NCI-H345 treated with DMSO at 0.1 percent for 48 hours (cell line): Measurements from ENCODE around the gene MDGA2.
"Not testable (repeated sequence)": the region's sequence is repeated elsewhere in the genome, so short reads cannot be mapped to it uniquely, and the experiment has no call there.

Experiments used
- DNase-seq: peaks from one replicate; lab custom pipeline; 2025; ENCODE audit not compliant: unreplicated experiment; lab: John Stamatoyannopoulos, UW

MDGA2 gene

GRCh38 chr14:47345016-47345415, 330.4 kb downstream of the MDGA2 start:
- no peak for DNase-seq

- DNase-seq, result no peak
Measured at GRCh38 chr14:47332939-47333338, 342.5 kb downstream of the MDGA2 start.

GRCh38 chr14:47332106-47332505, 343.3 kb downstream of the MDGA2 start:
- DNase-seq, result no peak

GRCh38 chr14:47328376-47328775, 347.0 kb downstream of the MDGA2 start:
- no peak for DNase-seq

GRCh38 chr14:47327336-47327735, 348.1 kb downstream of the MDGA2 start:
- DNase-seq, result no peak

- no peak for DNase-seq
Measured at GRCh38 chr14:47322751-47323150, 352.7 kb downstream of the MDGA2 start.

GRCh38 chr14:47302121-47302520, 373.3 kb downstream of the MDGA2 start:
- DNase-seq, result no peak

- no peak for DNase-seq
Measured at GRCh38 chr14:47300796-47301195, 374.6 kb downstream of the MDGA2 start.

GRCh38 chr14:47297374-47297773, 378.0 kb downstream of the MDGA2 start:
- no peak for DNase-seq

- no peak for DNase-seq
Measured at GRCh38 chr14:47284283-47284682, 391.1 kb downstream of the MDGA2 start.

- not testable (repeated sequence) for DNase-seq
Measured at GRCh38 chr14:47281761-47282160, 393.6 kb downstream of the MDGA2 start.

GRCh38 chr14:47278233-47278842, 397.1 kb downstream of the MDGA2 start:
- peak; percentile 4 for DNase-seq

- no peak for DNase-seq
Measured at GRCh38 chr14:47277703-47278102, 397.7 kb downstream of the MDGA2 start.

GRCh38 chr14:47276931-47277330, 398.5 kb downstream of the MDGA2 start:
- DNase-seq, result no peak

GRCh38 chr14:47273939-47274338, 401.5 kb downstream of the MDGA2 start:
- DNase-seq, result no peak

- no peak for DNase-seq
Measured at GRCh38 chr14:47270715-47271114, 404.7 kb downstream of the MDGA2 start.

GRCh38 chr14:47269756-47270492, 405.5 kb downstream of the MDGA2 start:
- DNase-seq, result no peak

- DNase-seq, result no peak
Measured at GRCh38 chr14:47264842-47265241, 410.6 kb downstream of the MDGA2 start.

- no peak for DNase-seq
Measured at GRCh38 chr14:47262801-47263200, 412.6 kb downstream of the MDGA2 start.

GRCh38 chr14:47261350-47261749, 414.1 kb downstream of the MDGA2 start:
- no peak for DNase-seq

GRCh38 chr14:47259796-47260195, 415.6 kb downstream of the MDGA2 start:
- DNase-seq, result no peak

- DNase-seq, result no peak
Measured at GRCh38 chr14:47257013-47257412, 418.4 kb downstream of the MDGA2 start.

- no peak for DNase-seq
Measured at GRCh38 chr14:47252802-47253201, 422.6 kb downstream of the MDGA2 start.
